HG03460 (cell line): Measurements from ENCODE around the gene ENDOD1.
A peak's percentile ranks its signal among the peaks of the same experiment; 100 is the strongest.

ENCODE experiments used
- ATAC-seq: cut with Tn5 transposase; IDR thresholded peaks from one replicate; pipeline ENCODE4 v1.9.1; 2021; ENCODE audit not compliant: unreplicated experiment

The ENDOD1 gene

GRCh38 chr11:95138448-95138847 is 48.8 kb downstream of the ENDOD1 start:
- ATAC-seq, result peak; percentile 74

GRCh38 chr11:95140397-95141033 is 50.9 kb downstream of the ENDOD1 start:
- ATAC-seq, result no peak

- ATAC-seq, result no peak
These were observed 52.8 kb downstream of the ENDOD1 start for GRCh38 chr11:95142431-95142830.

- no peak for ATAC-seq
These were observed 53.5 kb downstream of the ENDOD1 start for GRCh38 chr11:95143106-95143681.

- ATAC-seq, result no peak
These were observed 54.9 kb downstream of the ENDOD1 start for GRCh38 chr11:95144313-95145235.

GRCh38 chr11:95145430-95146060 is 55.9 kb downstream of the ENDOD1 start:
- no peak for ATAC-seq

- no peak for ATAC-seq
These were observed 57.8 kb downstream of the ENDOD1 start for GRCh38 chr11:95147364-95147905.

GRCh38 chr11:95148406-95148805 is 58.8 kb downstream of the ENDOD1 start:
- ATAC-seq, result no peak

GRCh38 chr11:95148938-95149337 is 59.3 kb downstream of the ENDOD1 start:
- no peak for ATAC-seq

- no peak for ATAC-seq
These were observed 60.2 kb downstream of the ENDOD1 start for GRCh38 chr11:95149651-95150364.

- peak; percentile 79 for ATAC-seq
These were observed 61.5 kb downstream of the ENDOD1 start for GRCh38 chr11:95150956-95151684.

- no peak for ATAC-seq
These were observed 63.5 kb downstream of the ENDOD1 start for GRCh38 chr11:95152876-95153856.

- no peak for ATAC-seq
These were observed 64.2 kb downstream of the ENDOD1 start for GRCh38 chr11:95153857-95154246.

GRCh38 chr11:95154514-95154913 is 64.9 kb downstream of the ENDOD1 start:
- no peak for ATAC-seq

GRCh38 chr11:95155385-95155784 is 65.7 kb downstream of the ENDOD1 start:
- no peak for ATAC-seq

- no peak for ATAC-seq
These were observed 66.6 kb downstream of the ENDOD1 start for GRCh38 chr11:95156133-95156721.

- no peak for ATAC-seq
These were observed 67.4 kb downstream of the ENDOD1 start for GRCh38 chr11:95156916-95157541.

GRCh38 chr11:95157824-95158223 is 68.2 kb downstream of the ENDOD1 start:
- no peak for ATAC-seq
